Stimulated activated CD4-positive, alpha-beta T cell treated with anti-CD3 and anti-CD28 coated beads, Interleukin-15, amount 100 ng/mL, for 1 hour (primary cell): ENCODE measurements around the gene BPIFB6.
"Not testable (repeated sequence)": the region's sequence is repeated elsewhere in the genome, so short reads cannot be mapped to it uniquely, and the experiment has no call there.

Experiments
- DNase-seq, 2 donors: peaks; one replicate each; pipeline ENCODE4 v3.0.0-alpha.2; 2020; ENCODE audit warnings: low read depth in 1 of 2, low spot score in 1 of 2

Gene BPIFB6

GRCh38 chr20:33027769-33028751 lies 3.4 kb upstream of the BPIFB6 start:
- no peak for DNase-seq

DNA sequence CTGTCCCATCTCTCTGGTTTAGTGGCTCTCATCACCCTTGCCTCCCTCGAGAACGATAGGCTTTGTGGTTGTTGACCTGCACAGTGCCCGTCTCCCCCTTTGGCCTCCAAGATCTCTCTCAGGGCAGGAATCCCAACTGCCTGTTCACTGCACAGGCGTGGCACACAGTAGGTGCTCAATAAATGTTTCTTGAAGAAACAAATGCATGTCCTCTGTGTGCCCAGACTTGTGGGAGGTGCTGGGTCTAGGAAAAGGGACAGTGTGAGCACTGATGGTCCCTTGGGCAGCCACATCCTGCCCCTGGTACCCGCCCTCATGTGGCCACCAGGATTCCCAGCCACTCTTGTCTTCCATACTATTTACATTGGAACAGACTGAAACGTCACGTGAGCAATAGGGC lies 2.6 kb upstream of the BPIFB6 start:
- DNase-seq = no peak

GRCh38 chr20:33030076-33030475 lies 1.4 kb upstream of the BPIFB6 start:
- DNase-seq = no peak

GRCh38 chr20:33030569-33030968 lies 879 bp upstream of the BPIFB6 start:
- DNase-seq = no peak

DNA sequence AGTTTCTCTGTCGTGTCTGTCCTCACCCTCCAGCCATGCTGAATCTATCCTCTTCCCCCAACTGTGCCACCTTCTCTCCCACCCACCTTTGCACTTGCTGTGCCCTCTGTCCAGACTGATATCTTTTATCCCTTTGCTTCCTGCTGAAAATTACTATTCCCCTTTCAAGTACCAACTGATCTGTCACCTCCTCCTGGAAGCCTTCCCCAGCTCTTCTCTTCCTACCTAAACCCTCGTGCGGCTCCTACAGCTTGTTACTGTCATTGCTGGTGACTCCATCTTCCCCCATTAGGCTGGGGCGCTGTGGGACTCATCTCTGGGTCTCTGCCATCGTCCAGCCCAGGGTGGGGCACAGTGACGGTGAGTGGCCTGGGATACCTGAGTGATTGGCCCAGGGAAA lies 1.1 kb downstream of the BPIFB6 start:
- no peak for DNase-seq

- no peak for DNase-seq
Observed at GRCh38 chr20:33033381-33033780, 1.9 kb downstream of the BPIFB6 start.

DNA sequence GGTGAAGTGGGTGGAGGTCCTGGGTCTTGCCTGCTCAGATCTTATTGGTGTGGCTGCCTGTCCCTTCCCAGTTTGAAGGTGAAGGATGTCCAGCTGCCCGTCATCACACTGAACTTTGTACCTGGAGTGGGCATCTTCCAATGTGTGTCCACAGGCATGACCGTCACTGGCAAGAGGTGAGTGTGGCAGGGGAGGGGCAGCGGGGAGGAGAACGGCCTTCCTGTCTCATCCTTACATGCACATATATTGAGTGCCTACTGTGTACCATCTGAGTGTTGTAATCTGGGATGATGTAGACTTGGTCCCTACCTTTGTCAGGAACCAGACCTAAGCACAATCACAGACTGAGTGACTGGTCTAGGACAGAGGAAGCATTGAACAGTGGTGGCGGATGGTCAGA lies 2.7 kb downstream of the BPIFB6 start:
- no peak for DNase-seq

DNA sequence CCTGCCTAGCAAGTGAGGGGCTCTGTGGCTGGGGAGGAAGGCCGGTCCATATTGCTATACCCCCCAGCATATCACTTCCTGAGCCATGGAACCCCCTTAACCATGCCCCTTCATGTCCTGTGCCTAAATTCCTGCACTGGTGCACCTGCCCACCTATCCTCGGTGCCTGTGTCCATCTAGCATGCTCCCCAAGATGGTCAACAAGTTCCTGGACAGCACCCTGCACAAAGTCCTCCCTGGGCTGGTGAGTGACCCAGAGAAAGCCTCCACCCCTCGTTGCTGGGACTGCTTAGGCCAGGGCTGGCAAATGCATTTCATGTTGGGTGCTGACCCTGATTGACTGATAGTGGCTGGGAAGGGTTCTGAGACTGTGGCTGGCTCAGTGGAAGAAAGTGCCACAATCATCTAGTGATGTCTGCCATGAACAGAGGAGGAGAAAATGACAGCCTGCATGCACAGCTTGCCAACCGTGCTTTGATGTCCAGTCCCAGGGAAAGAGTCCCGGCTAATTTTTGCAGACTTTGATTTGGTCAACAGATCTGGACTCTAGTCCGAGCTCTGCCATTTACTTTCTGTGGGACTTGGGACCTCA lies 3.5 kb downstream of the BPIFB6 start:
- DNase-seq = no peak

DNA sequence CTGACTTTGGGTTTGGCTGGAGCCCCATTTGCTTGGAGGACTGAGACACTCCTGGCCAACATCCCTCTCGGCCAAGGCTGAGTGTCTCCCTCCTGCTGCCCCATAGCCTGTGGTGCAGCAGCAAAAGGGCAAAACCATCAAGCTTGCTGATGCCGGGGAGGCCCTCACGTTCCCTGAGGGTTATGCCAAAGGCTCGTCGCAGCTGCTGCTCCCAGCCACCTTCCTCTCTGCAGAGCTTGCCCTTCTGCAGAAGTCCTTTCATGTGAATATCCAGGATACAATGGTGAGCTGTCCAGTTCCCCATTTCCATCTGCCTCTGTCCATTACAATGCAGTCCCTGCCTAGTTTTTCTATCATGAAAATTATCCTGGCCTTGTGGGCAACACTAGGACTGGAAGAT lies 6.0 kb downstream of the BPIFB6 start:
- no peak for DNase-seq

DNA sequence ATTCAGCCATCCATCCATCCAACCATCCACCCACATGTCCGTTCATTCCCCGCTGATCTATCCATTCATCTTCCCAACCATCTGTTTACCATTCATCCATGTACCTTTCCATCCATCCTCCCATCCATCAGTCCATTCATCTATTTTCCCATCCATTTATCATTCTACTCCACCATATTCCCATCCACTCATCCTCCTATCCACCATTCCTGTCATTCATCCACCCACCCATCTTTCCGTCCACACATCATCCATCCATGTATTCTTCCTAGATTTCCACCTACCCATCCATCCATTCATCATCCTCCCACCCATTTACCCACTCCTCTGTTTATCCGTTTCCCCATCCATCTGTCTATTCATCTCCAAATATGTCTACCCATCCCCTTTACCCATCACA lies 6.8 kb downstream of the BPIFB6 start:
- DNase-seq = no peak

DNA sequence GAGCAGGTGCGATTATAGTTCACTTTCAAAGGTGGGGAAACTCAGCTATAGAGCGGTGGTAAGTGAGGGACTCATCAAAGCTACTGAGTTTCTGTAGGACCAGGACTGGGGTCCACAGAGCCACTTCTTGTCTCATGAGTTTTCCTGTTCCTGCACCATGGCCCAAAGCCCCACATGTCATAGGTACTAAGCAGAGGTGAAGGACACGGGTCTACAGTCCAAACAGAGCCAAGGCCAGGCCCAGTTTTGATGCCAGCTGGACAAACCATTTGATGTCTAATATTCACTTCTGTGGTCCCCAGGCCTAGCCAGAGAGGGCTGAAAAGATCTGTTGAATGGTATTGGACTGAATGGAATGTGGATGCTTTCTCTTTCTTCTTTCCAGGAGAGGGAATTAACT lies 11.0 kb downstream of the BPIFB6 start:
- no peak for DNase-seq

GRCh38 chr20:33042983-33043730 lies 11.7 kb downstream of the BPIFB6 start:
- DNase-seq = no peak

DNA sequence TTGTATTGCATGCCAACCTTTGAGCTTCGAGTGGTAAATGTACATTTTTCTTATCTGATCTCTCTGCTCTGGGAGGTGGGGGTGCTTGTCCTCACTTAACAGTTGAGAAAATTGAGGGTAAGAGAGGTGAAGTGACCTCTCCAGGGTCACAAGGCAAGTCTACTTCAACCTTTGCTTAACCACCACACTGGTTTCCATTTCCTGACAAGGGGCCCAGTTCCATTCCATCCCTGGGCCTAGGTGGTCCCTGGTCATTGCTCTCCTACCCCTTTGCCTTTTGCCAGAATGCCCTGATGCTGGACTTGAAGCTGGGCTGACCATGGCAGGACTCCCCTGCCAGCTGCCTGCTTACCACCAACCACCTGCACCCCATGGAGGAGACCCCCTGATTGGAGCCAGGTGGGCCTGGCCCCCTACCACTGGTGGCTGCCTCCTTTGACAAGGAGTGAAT lies 12.3 kb downstream of the BPIFB6 start:
- no peak for DNase-seq

DNA sequence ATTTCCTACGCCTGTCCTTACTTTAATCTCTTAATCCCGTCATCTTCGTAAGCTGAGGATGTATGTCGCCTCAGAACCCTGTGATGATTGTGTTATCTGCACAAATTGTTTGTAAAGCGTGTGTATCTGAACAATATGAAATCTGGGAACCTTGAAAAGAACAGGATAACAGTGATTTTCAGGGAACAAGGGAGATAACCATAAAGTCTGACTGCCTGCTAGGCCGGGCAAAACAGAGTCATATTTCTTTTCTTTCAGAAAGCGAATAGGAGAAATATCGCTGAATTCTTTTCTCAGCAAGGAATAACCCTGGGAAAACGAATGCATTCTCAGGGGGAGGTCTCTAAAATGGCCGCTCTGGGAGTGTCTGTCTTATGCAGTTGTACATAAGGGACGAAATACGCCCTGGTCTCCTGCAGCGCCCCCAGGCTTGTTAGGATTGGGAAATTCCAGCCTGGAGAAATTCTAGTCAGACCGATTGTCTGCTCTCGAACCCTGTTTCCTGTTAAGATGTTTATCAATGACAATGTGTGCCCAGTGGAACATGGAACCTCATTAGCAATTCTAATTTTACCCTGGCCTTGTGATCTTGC lies 13.8 kb downstream of the BPIFB6 start:
- not testable (repeated sequence) for DNase-seq

GRCh38 chr20:33046412-33046811 lies 15.0 kb downstream of the BPIFB6 start:
- no peak for DNase-seq

DNA sequence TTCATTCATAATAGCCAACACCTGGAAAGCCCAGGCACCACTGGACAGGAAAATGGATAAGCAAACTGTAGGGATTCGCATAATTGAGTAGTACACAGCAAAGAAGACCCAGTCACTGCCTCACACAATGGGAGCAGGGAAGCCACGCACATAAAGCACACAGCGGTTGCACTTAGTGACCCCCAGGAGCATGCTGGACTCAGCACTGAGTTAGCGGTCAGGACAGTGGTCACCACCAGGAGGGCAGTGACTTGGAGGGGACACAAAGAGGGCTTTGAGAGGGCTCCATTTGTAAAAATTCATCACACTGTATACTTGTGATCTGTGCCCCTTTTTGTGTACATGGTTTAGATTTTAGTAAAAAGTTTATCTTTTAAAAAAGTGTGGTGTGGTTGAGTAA lies 19.9 kb downstream of the BPIFB6 start:
- no peak for DNase-seq

DNA sequence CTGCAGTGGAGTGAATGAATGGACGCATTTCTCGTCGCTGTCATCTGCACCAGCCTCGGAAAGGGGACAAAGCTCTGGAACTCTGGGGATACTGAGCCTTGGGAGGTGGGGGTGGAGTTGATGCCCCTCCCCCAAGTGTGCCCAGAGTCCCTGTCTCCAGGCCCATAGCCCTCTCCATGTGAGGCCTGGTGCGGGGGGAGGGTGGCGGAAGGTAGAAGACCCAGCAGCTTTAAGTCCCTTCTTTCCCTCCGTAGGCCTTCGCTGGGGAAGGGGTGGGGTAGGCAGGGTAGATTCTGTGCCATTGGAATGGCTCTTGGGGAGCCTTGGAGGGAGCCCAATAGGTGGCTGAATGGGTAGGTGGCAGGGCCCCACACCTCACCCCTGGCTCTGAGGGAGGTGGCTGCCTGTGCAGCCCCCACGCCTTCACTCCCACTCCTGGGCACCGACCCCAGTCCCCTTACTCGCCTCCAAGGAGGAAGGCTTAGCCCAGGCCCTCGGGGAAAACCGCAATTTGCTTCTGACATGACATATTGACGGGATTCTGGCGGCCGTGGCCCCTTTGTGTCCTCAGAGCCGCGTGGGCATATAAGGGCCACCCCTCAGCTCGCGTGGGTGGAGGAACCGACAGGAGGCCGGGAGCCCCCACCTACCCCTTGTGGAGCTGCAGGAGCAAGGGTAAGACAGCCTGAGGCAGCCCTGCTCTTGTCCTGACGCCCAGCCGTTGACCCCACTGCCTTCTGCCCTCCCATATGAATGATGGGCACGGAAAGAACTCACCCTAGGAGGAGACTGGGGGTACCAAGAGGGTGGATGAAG lies 22.1 kb downstream of the BPIFB6 start, which contains the start of gene BPIFB3:
BPIFB3 (plus strand) TSS at position 613 of the 816 bp plus-strand sequence. CDS start 1,533 bp downstream, outside the sequence.
- DNase-seq = no peak

- DNase-seq = no peak
Observed at GRCh38 chr20:33054381-33054780, 22.9 kb downstream of the BPIFB6 start.

GRCh38 chr20:33054791-33055190 lies 23.3 kb downstream of the BPIFB6 start:
- DNase-seq = no peak

GRCh38 chr20:33059136-33059535 lies 27.7 kb downstream of the BPIFB6 start:
- no peak for DNase-seq
